Heart left ventricle (tissue), 13 donors: ENCODE results near the gene DPPA3.

Experiments
- POLR2A ChIP-seq, 2 donors: fragments of 450-650 bp; IDR thresholded peaks; one replicate each; pipeline ENCODE4 v1.6.1; 2017; ENCODE audit warnings: antibody characterized with exemption in 2 of 2, mild to moderate bottlenecking in 2 of 2, moderate library complexity in 2 of 2
- TF ChIP-seq, protein P1 (sequence below), 12 donors: fragments of 200-600 bp; sonication (generic) in 4 of 12; IDR thresholded peaks; one replicate each; pipeline versions ENCODE4 v1.5.0 to v1.8.0; 2018 to 2022; ENCODE audit warnings: antibody characterized with exemption in 12 of 12, mild to moderate bottlenecking in 5 of 12
- donor health status: ischemic (EF 13 %, LVEDD 7.1; RV severe dilation, severe dysfunction).
- donor health status: DM: no; HTN: yes; CAD: no.
- donor health status: DM: no; HTN: no; CAD: no.
- donor health status: ischemic (EF 25% LVEDD 6.9; RV normal size, moderate dysfunction).
- donor health status: ischemic (EF 25% LVEDD 5.7; RV mildly dilated, moderate dysfunction).
- donor health status: ischemic (EF 35%, LVEDD 5.7; RV mildly dilated, moderate dysfunction).
- donor health status: nonischemic (EF 11% LVEDD 7.7; RV severe dilation, severe dysfunction).
- donor health status: DM: yes; HTN: yes; CAD: no.
- donor health status: PGD.
- donor health status: ischemic (EF 29% LVEDD 5.4; RV normal size, mild dysfunction).
- donor health status: nonischemic (EF 23%, LVEDD 6.1; RV moderate dilation, normal function).

- TF ChIP-seq, protein P1, sequence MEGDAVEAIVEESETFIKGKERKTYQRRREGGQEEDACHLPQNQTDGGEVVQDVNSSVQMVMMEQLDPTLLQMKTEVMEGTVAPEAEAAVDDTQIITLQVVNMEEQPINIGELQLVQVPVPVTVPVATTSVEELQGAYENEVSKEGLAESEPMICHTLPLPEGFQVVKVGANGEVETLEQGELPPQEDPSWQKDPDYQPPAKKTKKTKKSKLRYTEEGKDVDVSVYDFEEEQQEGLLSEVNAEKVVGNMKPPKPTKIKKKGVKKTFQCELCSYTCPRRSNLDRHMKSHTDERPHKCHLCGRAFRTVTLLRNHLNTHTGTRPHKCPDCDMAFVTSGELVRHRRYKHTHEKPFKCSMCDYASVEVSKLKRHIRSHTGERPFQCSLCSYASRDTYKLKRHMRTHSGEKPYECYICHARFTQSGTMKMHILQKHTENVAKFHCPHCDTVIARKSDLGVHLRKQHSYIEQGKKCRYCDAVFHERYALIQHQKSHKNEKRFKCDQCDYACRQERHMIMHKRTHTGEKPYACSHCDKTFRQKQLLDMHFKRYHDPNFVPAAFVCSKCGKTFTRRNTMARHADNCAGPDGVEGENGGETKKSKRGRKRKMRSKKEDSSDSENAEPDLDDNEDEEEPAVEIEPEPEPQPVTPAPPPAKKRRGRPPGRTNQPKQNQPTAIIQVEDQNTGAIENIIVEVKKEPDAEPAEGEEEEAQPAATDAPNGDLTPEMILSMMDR (IDR thresholded peaks at IDR 0.05): no peak
- TF ChIP-seq POLR2A (IDR thresholded peaks at IDR 0.05): no peak
Measured at GRCh38 chr12:7693793-7694192, 17.4 kb upstream of the DPPA3 start.
